GM23338 (cell line): ENCODE data around the gene ATP10D.

Experiments used
- CTCF ChIP-seq, 2 experiments: fragments of 200-600 bp in 1 of 2; sonication (generic) in 1 of 2; conservative IDR thresholded peaks; 2 replicates each; pipeline versions ENCODE4 v1.5.1 to v1.6.1; 2016 to 2017; ENCODE audit warnings: antibody characterized with exemption in 2 of 2, low read depth in 2 of 2, mild to moderate bottlenecking in 2 of 2, moderate library complexity in 1 of 2
- EZH2phosphoT487 ChIP-seq: fragments of 200-600 bp; sonication (generic); IDR thresholded peaks from one replicate; pipeline ENCODE4 v1.8.1; 2018; ENCODE audit warnings: antibody characterized with exemption; ENCODE audit not compliant: unreplicated experiment
- POLR2AphosphoS5 ChIP-seq: IDR thresholded peaks from 2 replicates; pipeline ENCODE4 v1.6.1; 2016; ENCODE audit warnings: antibody characterized with exemption, low read depth

- TF ChIP-seq EZH2phosphoT487 (no peak), POLR2AphosphoS5 (no peak), CTCF (conservative IDR thresholded peaks at IDR 0.05; ENCODE audit: low read depth in 2 of 2) (no peak)
These were observed 155.8 kb downstream of the ATP10D start for GRCh38 chr4:47640911-47641310.
